GM20431 (cell line): Measurements from ENCODE around the gene MSANTD4.
"Not testable (repeated sequence)": the region's sequence is repeated elsewhere in the genome, so short reads cannot be mapped to it uniquely, and the experiment has no call there.

ENCODE experiments used
- in situ Hi-C: fragments of 300-500 bp; cut with MseI, MboI; formaldehyde crosslinking; loops from one replicate; pipeline ENCODE4 v1.15.0; 2020; ENCODE audit warnings: low sequenced_read_pairs; ENCODE audit not compliant: unreplicated experiment

Gene MSANTD4

GRCh38 chr11:106021967-106022794 lies at the start of gene MSANTD4:
MSANTD4 (minus strand) TSS chr11:106022240; CDS start chr11:106010917, 11,323 bp downstream.
- in situ Hi-C loops: no loop called here

- in situ Hi-C loops: no loop called here
Measured at GRCh38 chr11:106070606-106071005, 48.6 kb upstream of the MSANTD4 start.

- in situ Hi-C loops: no loop called here
Measured at GRCh38 chr11:106063009-106063408, 41.0 kb upstream of the MSANTD4 start.

GRCh38 chr11:106061954-106062949 lies 40.2 kb upstream of the MSANTD4 start:
- in situ Hi-C loops: no loop called here

- in situ Hi-C loops: no loop called here
Measured at GRCh38 chr11:106061249-106061784, 39.3 kb upstream of the MSANTD4 start.

- in situ Hi-C loops: no loop called here
Measured at GRCh38 chr11:106059617-106060016, 37.6 kb upstream of the MSANTD4 start.

GRCh38 chr11:106058377-106058776 lies 36.3 kb upstream of the MSANTD4 start:
- in situ Hi-C loops: not testable (repeated sequence)

GRCh38 chr11:106051103-106051502 lies 29.1 kb upstream of the MSANTD4 start:
- in situ Hi-C loops: no loop called here

- in situ Hi-C loops: no loop called here
Measured at GRCh38 chr11:106049727-106050476, 27.9 kb upstream of the MSANTD4 start.

- in situ Hi-C loops: no loop called here
Measured at GRCh38 chr11:106047631-106048030, 25.6 kb upstream of the MSANTD4 start.

GRCh38 chr11:106043540-106043939 lies 21.5 kb upstream of the MSANTD4 start:
- in situ Hi-C loops: no loop called here

GRCh38 chr11:106032861-106033260 lies 10.8 kb upstream of the MSANTD4 start:
- in situ Hi-C loops: no loop called here

- in situ Hi-C loops: no loop called here
Measured at GRCh38 chr11:106031936-106032335, 9.9 kb upstream of the MSANTD4 start.

- in situ Hi-C loops: no loop called here
Measured at GRCh38 chr11:106031202-106031810, 9.3 kb upstream of the MSANTD4 start.

GRCh38 chr11:106030609-106031008 lies 8.6 kb upstream of the MSANTD4 start:
- in situ Hi-C loops: no loop called here

- in situ Hi-C loops: no loop called here
Measured at GRCh38 chr11:106022795-106023275, 795 bp upstream of the MSANTD4 start.

GRCh38 chr11:106021181-106021966 lies 666 bp downstream of the MSANTD4 start:
- in situ Hi-C loops: no loop called here

GRCh38 chr11:106017093-106017492 lies 4.9 kb downstream of the MSANTD4 start:
- in situ Hi-C loops: no loop called here
